Measurements from ENCODE around the gene KCNC1.

KCNC1 gene

GRCh38 chr11:17734418-17734911 is at the start of gene KCNC1:
Gene KCNC1 (plus strand): TSS chr11:17734781. CDS start chr11:17736003, 1,222 bp downstream.
- no peak for DNase-seq (ENCODE audit: low spot score)

GRCh38 chr11:17686231-17686980 is 48.2 kb upstream of the KCNC1 start:
- DNase-seq (ENCODE audit: low spot score) = no peak
- Histone ChIP-seq H3K27ac (no peak overlapping the region), H3K4me3 (no peak overlapping the region)
- TF ChIP-seq CTCF (IDR thresholded peaks at IDR 0.05) = no peak

More at GRCh38 chr11:17734418-17734911, at the start of gene KCNC1:
- no peak for TF ChIP-seq CTCF (IDR thresholded peaks at IDR 0.05)
- Histone ChIP-seq H3K4me3 (peak within 1 kb of the TSS; percentile 69), H3K27ac (no peak within 1 kb of the TSS)

- no peak for TF ChIP-seq CTCF (IDR thresholded peaks at IDR 0.05)
- no peak overlapping the region for H3K27ac ChIP-seq
- H3K4me3 ChIP-seq = no peak overlapping the region
- DNase-seq (ENCODE audit: low spot score) = no peak
Measured at GRCh38 chr11:17687946-17688670, 46.5 kb upstream of the KCNC1 start.

- Histone ChIP-seq H3K4me3 (no peak overlapping the region), H3K27ac (no peak overlapping the region)
- TF ChIP-seq CTCF (IDR thresholded peaks at IDR 0.05) = no peak
- DNase-seq (ENCODE audit: low spot score) = no peak
Measured at GRCh38 chr11:17691550-17691949, 43.0 kb upstream of the KCNC1 start.

- no peak for DNase-seq (ENCODE audit: low spot score)
- TF ChIP-seq CTCF (IDR thresholded peaks at IDR 0.05) = no peak
- H3K4me3 ChIP-seq = no peak overlapping the region
- H3K27ac ChIP-seq = no peak overlapping the region
Measured at GRCh38 chr11:17691976-17692375, 42.6 kb upstream of the KCNC1 start.

GRCh38 chr11:17692931-17693330 is 41.6 kb upstream of the KCNC1 start:
- Histone ChIP-seq H3K27ac (no peak overlapping the region), H3K4me3 (no peak overlapping the region)
- TF ChIP-seq CTCF (IDR thresholded peaks at IDR 0.05) = no peak
- no peak for DNase-seq (ENCODE audit: low spot score)
